ENCODE data around the gene UBE2L3. TPM values are rescaled to one million over a fixed set of nuclear protein-coding genes. Genes with fewer than 3 reads are reported as not detected.
"Not testable (repeated sequence)": the region's sequence is repeated elsewhere in the genome, so short reads cannot be mapped to it uniquely, and the experiment has no call there.

Gene UBE2L3
- total RNA-seq, 1 donor from 2014 or later = 45.1 TPM

GRCh38 chr22:21641789-21642583 is 74.5 kb downstream of the UBE2L3 start, which contains the start of gene SDF2L1:
TSS of gene SDF2L1 (plus strand) at chr22:21642302. CDS start at chr22:21642337, 35 bp downstream.
- Mint-ChIP-seq H3K4me1 (peaks cover 19% of the 10 kb centered on the region), H3K27me3 (ENCODE audit: low read depth) (peaks cover 6% of the 10 kb centered on the region), H3K4me3 (peak within 1 kb of the TSS; percentile 78), H3K9me3 (no peaks in the 10 kb centered on the region), H3K27ac (peak within 1 kb of the TSS; percentile 88), H3K36me3 (peaks cover 11% of the 10 kb centered on the region)
- peak; percentile 93 to 96 for DNase-seq (ENCODE audit: low spot score in 2 of 2, unreplicated experiment in 2 of 2)
- TF ChIP-seq CTCF (IDR thresholded peaks at IDR 0.05; ENCODE audit: unreplicated experiment) = peak; percentile 39

- TF ChIP-seq CTCF (IDR thresholded peaks at IDR 0.05; ENCODE audit: unreplicated experiment) = peak; percentile 58
- Mint-ChIP-seq H3K36me3 (peaks cover 11% of the 10 kb centered on the region), H3K4me1 (peaks cover 19% of the 10 kb centered on the region), H3K27ac (peak overlapping the region; percentile 88), H3K9me3 (no peaks in the 10 kb centered on the region), H3K4me3 (peak overlapping the region; percentile 78), H3K27me3 (ENCODE audit: low read depth) (peaks cover 6% of the 10 kb centered on the region)
- DNase-seq (ENCODE audit: low spot score in 2 of 2, unreplicated experiment in 2 of 2) = peak in 1 of 2 experiments; percentile 67
These were observed 75.3 kb downstream of the UBE2L3 start for GRCh38 chr22:21642584-21643448.

GRCh38 chr22:21643533-21644357 is 76.2 kb downstream of the UBE2L3 start:
- peaks cover 11% of the 10 kb centered on the region for H3K36me3 Mint-ChIP-seq
- peaks cover 19% of the 10 kb centered on the region for H3K4me1 Mint-ChIP-seq
- H3K4me3 Mint-ChIP-seq = peak overlapping the region; percentile 78
- no peak for DNase-seq (ENCODE audit: low spot score in 2 of 2, unreplicated experiment in 2 of 2)
- no peak for TF ChIP-seq CTCF (IDR thresholded peaks at IDR 0.05; ENCODE audit: unreplicated experiment)
- H3K27me3 Mint-ChIP-seq (ENCODE audit: low read depth) = peaks cover 6% of the 10 kb centered on the region
- no peaks in the 10 kb centered on the region for H3K9me3 Mint-ChIP-seq
- no peak overlapping the region for H3K27ac Mint-ChIP-seq

- Mint-ChIP-seq H3K4me1 (peaks cover 22% of the 10 kb centered on the region), H3K36me3 (peaks cover 13% of the 10 kb centered on the region)
- DNase-seq (ENCODE audit: low spot score in 2 of 2, unreplicated experiment in 2 of 2); H3K27me3 Mint-ChIP-seq (ENCODE audit: low read depth); H3K4me3 Mint-ChIP-seq; H3K9me3 Mint-ChIP-seq; H3K27ac Mint-ChIP-seq: not testable (repeated sequence)
These were observed 78.0 kb downstream of the UBE2L3 start for GRCh38 chr22:21645513-21645912.

- peaks cover 20% of the 10 kb centered on the region for H3K4me1 Mint-ChIP-seq
- peak; percentile 82 for TF ChIP-seq CTCF (IDR thresholded peaks at IDR 0.05; ENCODE audit: unreplicated experiment)
- H3K27me3 Mint-ChIP-seq (ENCODE audit: low read depth) = no peaks in the 10 kb centered on the region
- H3K4me3 Mint-ChIP-seq = no peak overlapping the region
- DNase-seq (ENCODE audit: low spot score in 2 of 2, unreplicated experiment in 2 of 2) = peak in 1 of 2 experiments; percentile 77
- no peak overlapping the region for H3K27ac Mint-ChIP-seq
- H3K9me3 Mint-ChIP-seq = no peaks in the 10 kb centered on the region
- H3K36me3 Mint-ChIP-seq = peaks cover 13% of the 10 kb centered on the region
These were observed 79.4 kb downstream of the UBE2L3 start for GRCh38 chr22:21646608-21647590.

Measured in mesothelial cell of epicardium (in vitro differentiated cells).